CD14-positive monocyte (primary cell): Measurements from ENCODE around the gene RHOXF1. TPM values are rescaled to one million over a fixed set of nuclear protein-coding genes. Genes with fewer than 3 reads are reported as not detected.
"Not testable (repeated sequence)": the region's sequence is repeated elsewhere in the genome, so short reads cannot be mapped to it uniquely, and the experiment has no call there.

ENCODE experiments used
- DNase-seq, 3 donors: peaks; one replicate each; pipeline ENCODE4 v3.0.0-alpha.2; 2011 to 2022
- H2AFZ ChIP-seq: 2 replicates; pipeline ENCODE4 v1.6.0; 2012; ENCODE audit warnings: mild to moderate bottlenecking, low read depth, low read length, inconsistent platforms; ENCODE audit not compliant: insufficient read depth, poor library complexity, severe bottlenecking
- H3K27ac ChIP-seq, 2 donors: 1 replicate in 1 of 2; 2 replicates in 1 of 2; pipeline ENCODE4 v1.5.1; 2012 to 2013; ENCODE audit warnings: low read length in 2 of 2, control low read depth in 1 of 2, inconsistent platforms in 1 of 2, low read depth in 1 of 2, mild to moderate bottlenecking in 1 of 2
- H3K27me3 ChIP-seq, 2 donors: one replicate each; pipeline versions ENCODE4 v1.6.0 to v1.6.1; 2011 to 2013; ENCODE audit warnings: low read length in 2 of 2; ENCODE audit not compliant: control insufficient read depth in 2 of 2, insufficient read depth in 2 of 2
- H3K36me3 ChIP-seq, 2 donors: replicated peaks in 1 of 2; 1 replicate in 1 of 2; 2 replicates in 1 of 2; pipeline versions ENCODE4 v1.5.1 to v1.6.1; 2012 to 2013; ENCODE audit warnings: low read length in 2 of 2, control low read depth in 1 of 2, inconsistent platforms in 1 of 2, mild to moderate bottlenecking in 1 of 2; ENCODE audit not compliant: insufficient read depth in 2 of 2, control insufficient read depth in 1 of 2
- H3K4me1 ChIP-seq, 2 donors: 1 replicate in 1 of 2; 2 replicates in 1 of 2; pipeline versions ENCODE4 v1.5.1 to v1.6.1; 2012 to 2013; ENCODE audit warnings: low read length in 2 of 2, control low read depth in 1 of 2, inconsistent platforms in 1 of 2, mild to moderate bottlenecking in 1 of 2, moderate library complexity in 1 of 2; ENCODE audit not compliant: insufficient read depth in 2 of 2, control insufficient read depth in 1 of 2
- H3K4me2 ChIP-seq: replicated peaks from 2 replicates; pipeline ENCODE3; 2012; ENCODE audit warnings: low read length, moderate library complexity, mild to moderate bottlenecking; ENCODE audit not compliant: poor library complexity, severe bottlenecking; ENCODE audit errors: extremely low read depth
- H3K4me3 ChIP-seq, 3 experiments: fragments of 200-600 bp in 1 of 3; sonication (generic) in 1 of 3; replicated peaks in 1 of 3; 1 replicate in 2 of 3; 2 replicates in 1 of 3; pipeline ENCODE4 v1.5.1; 2011 to 2013; ENCODE audit warnings: low read length in 3 of 3, mild to moderate bottlenecking in 3 of 3, control low read depth in 2 of 3, low read depth in 2 of 3, inconsistent platforms in 1 of 3, moderate library complexity in 1 of 3
- H3K79me2 ChIP-seq: 2 replicates; pipeline ENCODE4 v1.6.0; 2012; ENCODE audit warnings: mild to moderate bottlenecking, control low read depth, inconsistent platforms, low read length, moderate library complexity; ENCODE audit not compliant: insufficient read depth
- H3K9ac ChIP-seq: 2 replicates; pipeline ENCODE4 v1.6.0; 2017; ENCODE audit warnings: low read length, mild to moderate bottlenecking; ENCODE audit not compliant: insufficient read depth, poor library complexity, severe bottlenecking
- H3K9me3 ChIP-seq, 2 donors: replicated peaks in 1 of 2; 1 replicate in 1 of 2; 2 replicates in 1 of 2; pipeline versions ENCODE4 v1.5.1 to v1.6.1; 2012 to 2013; ENCODE audit warnings: low read length in 2 of 2, control low read depth in 1 of 2; ENCODE audit not compliant: control insufficient read depth in 1 of 2, insufficient read depth in 1 of 2
- H4K20me1 ChIP-seq: 2 replicates; pipeline ENCODE4 v1.6.0; 2012; ENCODE audit warnings: mild to moderate bottlenecking, low read length, control low read depth, moderate library complexity; ENCODE audit not compliant: insufficient read depth
- H3K27ac Mint-ChIP-seq, 7 donors: one replicate each; pipeline ENCODE4 v1.8.0; 2020; ENCODE audit warnings: mild to moderate bottlenecking in 7 of 7, mixed read lengths in 7 of 7, moderate library complexity in 6 of 7, inconsistent platforms in 2 of 7
- H3K27me3 Mint-ChIP-seq, 3 donors: one replicate each; pipeline ENCODE4 v1.8.0; 2021 to 2022; ENCODE audit warnings: low read depth in 3 of 3, mild to moderate bottlenecking in 3 of 3, mixed read lengths in 3 of 3, moderate library complexity in 3 of 3, inconsistent platforms in 1 of 3
- H3K36me3 Mint-ChIP-seq, 2 donors: one replicate each; pipeline ENCODE4 v1.8.0; 2020; ENCODE audit warnings: mixed read lengths in 2 of 2, inconsistent platforms in 1 of 2, mild to moderate bottlenecking in 1 of 2
- H3K4me1 Mint-ChIP-seq: one replicate; pipeline ENCODE4 v1.8.0; 2020; ENCODE audit warnings: mild to moderate bottlenecking, mixed read lengths
- H3K4me3 Mint-ChIP-seq, 2 donors: one replicate each; pipeline ENCODE4 v1.8.0; 2020; ENCODE audit warnings: mild to moderate bottlenecking in 2 of 2, mixed read lengths in 2 of 2, moderate library complexity in 1 of 2
- H3K9me3 Mint-ChIP-seq, 7 donors: one replicate each; pipeline ENCODE4 v1.8.0; 2020 to 2022; ENCODE audit warnings: mixed read lengths in 7 of 7, mild to moderate bottlenecking in 6 of 7, moderate library complexity in 6 of 7, inconsistent platforms in 2 of 7
- WGBS: methylation state at CpG from one replicate; pipeline ENCODE4 v1.1.5; 2013; ENCODE audit warnings: missing lambda C conversion rate; ENCODE audit not compliant: insufficient coverage; 5-methylcytosine and 5-hydroxymethylcytosine counted together
- intact Hi-C, 2 donors: fragments of 100-400 bp; cut with micrococcal nuclease; formaldehyde crosslinking; loops; one replicate each; pipeline versions ENCODE4 v1.15.0 to v1.15.1; 2023
- polyA plus RNA-seq, 3 donors: library from polyadenylated mRNA; depleted of rRNA in 1 of 3; unstranded in 2 of 3; stranded (reverse) in 1 of 3; fragments of 300-500 nt in 2 of 3; fragments of >200 nt in 1 of 3; fragmentation: Illumina TruSeq in 2 of 3; gene quantifications; 1 replicate in 2 of 3; 2 replicates in 1 of 3; pipeline ENCODE4 v1.2.3, GENCODE V29; 2012 to 2021
- TF ChIP-seq, protein P1 (sequence below): fragments of 200-600 bp; IDR thresholded peaks from one replicate; pipeline ENCODE4 v1.8.0; 2022; ENCODE audit warnings: antibody characterized with exemption, mild to moderate bottlenecking

RHOXF1 gene
- polyA plus RNA-seq, 3 donors: 0.28 TPM; not detected in 2

DNA sequence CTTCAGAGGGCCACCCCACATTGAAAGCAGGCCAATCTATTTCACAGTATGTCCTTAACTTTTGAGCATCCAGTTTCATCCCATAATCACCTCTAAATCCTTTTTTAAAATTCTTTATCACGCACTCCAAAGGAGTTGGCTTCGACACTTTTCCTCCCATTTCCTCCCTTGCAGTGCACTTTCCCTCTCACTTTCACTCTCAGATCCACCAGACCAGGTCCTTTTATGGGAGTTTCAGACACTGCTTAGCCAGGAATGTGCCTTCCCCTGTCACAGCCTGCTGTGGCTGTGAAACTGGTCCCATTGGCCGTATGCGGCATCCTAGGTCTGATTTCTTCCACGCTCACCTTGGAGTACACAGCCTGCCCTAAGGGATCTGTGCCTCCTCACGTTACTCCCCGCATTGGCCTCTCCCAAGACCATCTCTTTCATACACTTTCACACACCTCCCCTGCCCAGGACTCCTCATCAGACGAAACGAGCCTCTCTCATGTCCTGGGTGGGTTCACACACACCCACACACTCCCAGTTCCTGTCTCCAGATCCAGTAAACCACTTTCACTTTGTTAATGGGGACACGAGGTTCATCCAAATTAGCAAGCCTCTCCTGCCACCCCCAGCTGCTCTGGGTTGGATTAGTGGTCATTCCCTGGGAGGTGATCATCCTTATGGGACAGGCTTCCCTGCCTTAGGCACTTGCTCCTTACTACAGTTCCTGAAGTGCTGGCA, 28.3 kb downstream of the RHOXF1 start:
- Histone ChIP-seq H3K9ac (peak overlapping the region; percentile 8), H3K36me3 (no peaks in the 10 kb centered on the region), H3K27me3 (no peaks in the 10 kb centered on the region), H3K4me1 (no peaks in the 10 kb centered on the region), H4K20me1 (no peaks in the 10 kb centered on the region), H3K9me3 (no peaks in the 10 kb centered on the region), H3K4me3 (no peak overlapping the region), H3K4me2 (no peak overlapping the region), H3K27ac (no peak overlapping the region), H3K79me2 (no peaks in the 10 kb centered on the region), H2AFZ (no peak overlapping the region)
- DNase-seq: no peak
- H3K4me1 Mint-ChIP-seq: peaks cover 6% of the 10 kb centered on the region
- 76% methylated on average over 5 of the region's 10 CpGs for WGBS
- H3K27me3 Mint-ChIP-seq: peaks cover 0 to 4% (median 2%) of the 10 kb centered on the region in 3 donors
- no peaks in the 10 kb centered on the region for H3K9me3 Mint-ChIP-seq
- TF ChIP-seq, protein P1, sequence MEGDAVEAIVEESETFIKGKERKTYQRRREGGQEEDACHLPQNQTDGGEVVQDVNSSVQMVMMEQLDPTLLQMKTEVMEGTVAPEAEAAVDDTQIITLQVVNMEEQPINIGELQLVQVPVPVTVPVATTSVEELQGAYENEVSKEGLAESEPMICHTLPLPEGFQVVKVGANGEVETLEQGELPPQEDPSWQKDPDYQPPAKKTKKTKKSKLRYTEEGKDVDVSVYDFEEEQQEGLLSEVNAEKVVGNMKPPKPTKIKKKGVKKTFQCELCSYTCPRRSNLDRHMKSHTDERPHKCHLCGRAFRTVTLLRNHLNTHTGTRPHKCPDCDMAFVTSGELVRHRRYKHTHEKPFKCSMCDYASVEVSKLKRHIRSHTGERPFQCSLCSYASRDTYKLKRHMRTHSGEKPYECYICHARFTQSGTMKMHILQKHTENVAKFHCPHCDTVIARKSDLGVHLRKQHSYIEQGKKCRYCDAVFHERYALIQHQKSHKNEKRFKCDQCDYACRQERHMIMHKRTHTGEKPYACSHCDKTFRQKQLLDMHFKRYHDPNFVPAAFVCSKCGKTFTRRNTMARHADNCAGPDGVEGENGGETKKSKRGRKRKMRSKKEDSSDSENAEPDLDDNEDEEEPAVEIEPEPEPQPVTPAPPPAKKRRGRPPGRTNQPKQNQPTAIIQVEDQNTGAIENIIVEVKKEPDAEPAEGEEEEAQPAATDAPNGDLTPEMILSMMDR: no peak
- intact Hi-C loops: no loop called here
- no peak overlapping the region for H3K4me3 Mint-ChIP-seq
- H3K27ac Mint-ChIP-seq: peak overlapping the region in 1 of 7 donors; percentile 5
- H3K36me3 Mint-ChIP-seq: no peaks in the 10 kb centered on the region

DNA sequence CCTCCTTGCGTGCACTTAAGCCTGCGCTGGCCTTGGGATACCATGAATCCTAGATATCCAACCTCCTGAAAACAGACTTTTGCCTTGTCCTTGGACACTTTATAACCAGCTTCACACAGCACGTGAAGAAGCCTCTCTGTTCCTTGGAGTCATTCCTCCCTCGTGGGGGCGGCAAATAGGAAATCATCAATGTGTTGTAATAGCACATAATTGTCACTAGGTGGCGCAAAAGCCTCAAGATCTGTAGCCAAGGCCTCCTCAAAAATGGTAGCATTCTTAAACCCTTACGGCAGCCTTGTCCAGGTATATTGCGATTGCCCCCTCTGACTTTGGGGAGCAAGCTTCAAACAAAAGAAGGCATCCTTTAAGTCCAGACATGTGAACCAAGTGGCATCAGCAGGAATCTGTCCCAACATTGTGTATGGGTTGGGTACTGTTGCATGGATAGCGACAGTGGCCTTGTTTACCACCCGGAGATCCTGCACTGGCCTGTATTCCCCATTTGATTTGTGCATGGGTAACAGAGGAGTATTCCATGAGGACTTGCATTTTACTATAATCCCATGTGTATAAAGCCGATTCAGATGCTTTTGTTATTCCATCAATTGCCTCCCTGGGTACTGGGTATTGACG, 30.0 kb downstream of the RHOXF1 start:
- DNase-seq, H3K27me3 ChIP-seq, H3K9me3 ChIP-seq, H3K27ac ChIP-seq, H3K9me3 Mint-ChIP-seq, H3K4me2 ChIP-seq, H3K4me3 Mint-ChIP-seq, H3K4me1 Mint-ChIP-seq, H3K79me2 ChIP-seq, H3K4me3 ChIP-seq, H3K36me3 ChIP-seq, intact Hi-C loops, H3K9ac ChIP-seq, H4K20me1 ChIP-seq, H3K4me1 ChIP-seq, H2AFZ ChIP-seq, H3K27me3 Mint-ChIP-seq, H3K27ac Mint-ChIP-seq, H3K36me3 Mint-ChIP-seq: not testable (repeated sequence)
- WGBS: no CpG with 5 or more reads among the region's 12 CpGs

DNA sequence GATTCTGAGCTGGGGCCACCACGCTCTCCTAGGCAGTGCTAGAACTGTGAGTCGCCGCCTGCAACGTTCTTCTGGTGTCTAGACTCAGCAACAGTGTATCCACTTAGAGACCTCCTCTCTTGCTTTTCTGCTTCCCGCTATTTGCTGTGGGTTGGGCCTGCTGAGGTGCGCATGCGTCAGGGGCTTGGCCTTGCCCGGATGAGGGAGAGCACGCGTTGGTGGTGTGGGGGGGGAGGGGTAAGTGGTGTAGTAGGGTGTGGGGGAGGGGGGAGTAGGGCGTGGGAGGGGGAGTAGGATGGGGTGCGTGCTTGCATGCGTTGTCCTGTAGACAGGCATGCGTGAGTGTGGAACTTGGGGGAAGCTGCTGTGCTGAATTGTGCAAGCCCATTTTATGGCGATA, 38.1 kb downstream of the RHOXF1 start, which contains the start of gene RHOXF2B:
TSS of gene RHOXF2B (minus strand) at position 101 of the 400 bp plus-strand sequence. CDS start 138 bp downstream, outside the sequence.
- H3K4me2 ChIP-seq, H3K27me3 ChIP-seq, H3K9me3 Mint-ChIP-seq, H3K36me3 ChIP-seq, H4K20me1 ChIP-seq, intact Hi-C loops, H3K4me3 Mint-ChIP-seq, H3K4me1 ChIP-seq, DNase-seq, H2AFZ ChIP-seq, H3K79me2 ChIP-seq, H3K27me3 Mint-ChIP-seq, H3K27ac Mint-ChIP-seq, H3K27ac ChIP-seq, H3K4me1 Mint-ChIP-seq, H3K9me3 ChIP-seq, H3K36me3 Mint-ChIP-seq, H3K9ac ChIP-seq, H3K4me3 ChIP-seq: not testable (repeated sequence)
- no CpG with 5 or more reads among the region's 15 CpGs for WGBS

DNA sequence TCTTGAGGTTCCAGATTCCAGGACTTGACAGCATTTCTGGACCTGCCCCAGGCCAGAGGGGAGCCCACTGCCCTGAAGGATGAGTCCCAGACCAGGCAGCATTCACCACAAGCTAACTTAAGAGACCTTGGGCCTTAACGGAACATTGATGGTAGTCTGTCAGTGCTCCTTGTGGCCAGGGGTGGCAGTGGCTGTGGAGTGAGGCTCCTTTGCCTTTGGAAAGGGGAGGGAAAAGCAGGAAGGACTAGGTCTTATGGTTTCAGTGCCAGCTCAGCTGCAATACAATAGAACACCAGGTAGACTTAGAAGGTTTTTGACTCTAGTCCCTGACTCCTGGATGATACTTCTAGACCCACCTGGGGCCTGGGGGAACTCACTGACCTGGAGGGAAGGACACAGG, 49.5 kb downstream of the RHOXF1 start:
- intact Hi-C loops, H3K4me3 Mint-ChIP-seq, H3K9me3 Mint-ChIP-seq, H3K4me3 ChIP-seq, H3K36me3 ChIP-seq, H3K4me1 ChIP-seq, H4K20me1 ChIP-seq, H3K27me3 ChIP-seq, H3K9me3 ChIP-seq, H3K27ac ChIP-seq, H3K79me2 ChIP-seq, H3K4me1 Mint-ChIP-seq, H2AFZ ChIP-seq, H3K9ac ChIP-seq, DNase-seq, H3K27ac Mint-ChIP-seq, H3K27me3 Mint-ChIP-seq, H3K4me2 ChIP-seq, H3K36me3 Mint-ChIP-seq: not testable (repeated sequence)
- no CpG with 5 or more reads among the region's 1 CpG for WGBS
